ENCODE measurements around the gene TRMT112.
A peak's percentile ranks its signal among the peaks of the same experiment; 100 is the strongest.

The TRMT112 gene

DNA sequence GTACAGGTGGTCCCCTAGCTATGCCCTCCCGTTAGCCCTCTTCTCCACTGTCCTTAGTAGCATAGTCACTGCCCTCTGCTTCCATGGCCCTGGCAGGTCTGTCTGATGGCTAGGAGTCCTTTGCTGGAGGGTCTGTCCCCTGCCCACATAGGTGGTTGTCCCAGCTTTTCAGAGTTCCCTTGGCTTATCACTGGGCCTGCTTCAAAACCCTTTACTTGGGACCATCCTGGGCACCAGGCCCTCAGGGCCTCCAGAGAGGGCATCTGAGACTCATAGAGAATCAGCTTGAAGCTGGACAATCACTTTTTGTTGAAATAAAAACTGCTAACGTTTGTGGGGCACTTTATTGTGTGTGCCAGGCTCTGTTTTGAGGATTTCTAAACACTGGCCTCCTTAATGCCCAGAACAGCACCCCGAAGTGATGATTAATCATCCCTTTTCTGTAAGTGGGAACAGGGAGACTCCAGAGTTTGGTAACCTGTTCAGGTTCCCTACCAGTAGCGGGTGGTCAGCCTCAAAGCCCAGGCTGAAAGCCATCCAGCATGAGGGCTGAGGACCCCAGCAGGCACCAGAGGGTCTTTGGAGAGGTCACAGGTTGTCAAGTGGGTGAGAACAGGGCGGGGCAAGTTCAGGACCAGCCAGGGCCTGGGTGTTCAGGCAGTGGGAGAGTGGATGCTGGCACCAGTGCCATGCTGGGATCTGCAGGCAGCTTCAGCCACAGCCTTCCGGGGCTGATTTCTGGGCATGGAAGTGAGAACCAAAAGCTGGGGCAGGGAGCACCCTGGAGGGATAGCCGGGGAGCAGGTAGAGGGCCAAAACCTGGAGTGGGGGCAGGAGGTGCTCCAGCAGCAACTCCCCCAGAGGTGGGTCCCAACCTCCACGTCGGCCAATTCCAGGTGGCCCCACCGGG lies 26.8 kb downstream of the TRMT112 start:
- DNase-seq, result no peak

DNA sequence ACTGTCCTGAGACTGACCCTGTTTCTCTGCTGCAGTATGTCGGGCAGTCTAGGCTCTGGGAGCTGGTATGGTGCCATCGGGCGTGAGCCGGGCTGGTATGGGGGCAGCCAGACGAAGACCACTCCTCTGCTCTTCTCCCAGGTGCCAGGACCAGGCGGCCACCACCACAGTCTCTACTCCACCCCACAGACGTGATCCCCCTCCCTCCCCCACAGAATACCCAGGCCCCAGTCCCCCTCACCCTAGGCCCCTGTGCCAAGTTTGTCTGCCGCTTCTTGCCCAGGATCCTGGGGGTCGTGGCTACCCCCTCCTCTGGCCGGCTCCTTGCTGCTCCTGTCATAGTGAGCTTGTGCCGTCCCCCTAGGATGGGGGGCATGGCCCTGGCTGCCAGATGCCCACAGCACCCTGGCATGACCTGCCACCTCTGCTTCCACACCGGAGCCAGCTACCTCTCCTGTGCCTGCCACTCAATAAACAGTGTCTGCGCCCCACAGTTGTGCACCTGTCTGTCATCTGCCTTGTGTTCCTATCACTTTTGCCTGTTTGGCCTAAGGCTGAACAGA lies 28.3 kb downstream of the TRMT112 start:
- no peak for DNase-seq

DNA sequence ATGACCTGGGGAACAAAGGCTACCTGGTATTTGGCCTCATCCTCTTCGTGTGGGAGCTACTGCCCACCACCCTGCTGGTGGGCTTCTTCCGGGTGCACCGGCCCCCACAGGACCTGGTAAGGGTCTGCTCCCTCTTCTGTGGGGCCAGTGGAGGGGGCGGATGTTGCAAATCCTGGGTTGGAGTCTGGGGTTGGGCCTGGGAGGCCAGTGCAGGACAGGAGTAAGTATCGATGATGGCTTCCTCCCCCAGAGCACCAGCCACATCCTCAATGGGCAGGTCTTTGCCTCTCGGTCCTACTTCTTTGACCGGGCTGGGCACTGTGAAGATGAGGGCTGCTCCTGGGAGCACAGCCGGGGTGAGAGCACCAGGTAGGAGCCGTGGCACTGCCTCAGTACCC lies 29.0 kb downstream of the TRMT112 start:
- no peak for DNase-seq

DNA sequence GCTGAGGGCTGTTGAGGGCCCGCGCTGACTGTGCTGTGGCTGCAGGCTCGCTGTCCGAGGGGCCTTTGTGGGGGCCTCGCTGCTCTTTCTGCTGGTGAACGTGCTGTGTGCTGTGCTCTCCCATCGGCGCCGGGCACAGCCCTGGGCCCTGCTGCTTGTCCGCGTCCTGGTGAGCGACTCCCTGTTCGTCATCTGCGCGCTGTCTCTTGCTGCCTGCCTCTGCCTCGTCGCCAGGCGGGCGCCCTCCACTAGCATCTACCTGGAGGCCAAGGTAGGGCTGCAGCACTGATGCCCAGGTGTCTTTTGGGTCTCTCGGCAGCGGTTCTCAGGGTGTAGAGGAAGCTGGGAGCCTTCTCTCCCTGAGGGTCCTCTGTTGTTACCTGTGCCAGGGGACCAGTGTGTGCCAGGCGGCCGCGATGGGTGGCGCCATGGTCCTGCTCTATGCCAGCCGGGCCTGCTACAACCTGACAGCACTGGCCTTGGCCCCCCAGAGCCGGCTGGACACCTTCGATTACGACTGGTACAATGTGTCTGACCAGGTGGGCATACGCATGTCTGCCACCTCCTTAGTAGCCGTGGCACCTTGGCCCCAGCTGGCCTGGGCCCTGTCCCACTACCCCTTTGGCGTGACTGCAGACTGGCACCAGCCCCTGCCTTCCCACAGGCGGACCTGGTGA lies 29.5 kb downstream of the TRMT112 start:
- no peak for DNase-seq

DNA sequence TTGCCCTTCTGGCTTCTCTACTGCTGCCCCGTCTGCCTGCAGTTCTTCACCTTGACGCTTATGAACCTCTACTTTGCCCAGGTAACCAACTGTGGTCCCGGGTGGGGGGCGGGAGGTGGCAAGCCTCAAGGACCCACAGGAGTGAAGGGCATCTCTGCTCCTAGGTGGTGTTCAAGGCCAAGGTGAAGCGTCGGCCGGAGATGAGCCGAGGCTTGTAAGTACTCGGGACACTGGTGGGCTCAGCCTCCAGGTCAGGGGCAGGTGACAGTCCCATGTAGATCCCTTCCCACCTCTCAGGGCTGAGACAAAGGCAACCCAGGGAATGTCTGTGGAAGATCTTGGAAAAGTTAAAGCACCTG lies 30.6 kb downstream of the TRMT112 start:
- no peak for DNase-seq

DNA sequence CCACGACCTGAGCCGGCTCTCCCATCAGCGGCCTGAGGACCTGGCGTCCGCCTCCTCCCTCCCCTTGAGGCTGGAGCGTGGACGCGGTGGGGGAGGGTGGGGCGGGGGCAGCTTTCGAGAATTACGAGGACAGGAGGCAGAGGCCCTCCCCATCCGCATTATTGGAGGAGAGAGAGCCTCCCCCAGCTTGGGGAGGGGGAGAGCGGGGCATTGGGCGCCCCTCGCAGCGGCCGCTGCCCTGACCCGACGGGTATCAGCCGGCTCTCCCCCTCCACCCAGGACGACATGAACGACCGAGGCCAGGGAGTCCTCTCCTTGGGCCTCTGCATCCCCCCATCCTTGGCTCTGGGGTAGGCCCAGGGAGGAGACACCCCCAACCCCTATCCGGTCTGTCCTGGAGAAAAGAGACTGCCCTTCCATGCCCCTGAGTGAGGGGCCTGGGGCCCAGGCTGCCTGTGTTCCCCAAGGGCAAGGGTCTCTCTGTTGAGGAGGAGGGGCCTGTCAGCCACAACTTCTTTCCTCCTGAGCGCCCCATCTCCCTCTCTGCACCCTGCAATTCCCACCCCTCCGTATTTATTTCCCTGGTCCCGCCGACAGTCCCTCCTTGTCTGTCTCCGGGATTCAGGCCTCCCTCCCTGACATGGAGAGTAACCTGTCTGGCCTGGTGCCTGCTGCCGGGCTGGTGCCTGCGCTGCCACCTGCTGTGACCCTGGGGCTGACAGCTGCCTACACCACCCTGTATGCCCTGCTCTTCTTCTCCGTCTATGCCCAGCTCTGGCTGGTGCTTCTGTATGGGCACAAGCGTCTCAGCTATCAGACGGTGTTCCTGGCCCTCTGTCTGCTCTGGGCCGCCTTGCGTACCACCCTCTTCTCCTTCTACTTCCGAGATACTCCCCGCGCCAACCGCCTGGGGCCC lies 31.2 kb downstream of the TRMT112 start:
- no peak for DNase-seq

DNA sequence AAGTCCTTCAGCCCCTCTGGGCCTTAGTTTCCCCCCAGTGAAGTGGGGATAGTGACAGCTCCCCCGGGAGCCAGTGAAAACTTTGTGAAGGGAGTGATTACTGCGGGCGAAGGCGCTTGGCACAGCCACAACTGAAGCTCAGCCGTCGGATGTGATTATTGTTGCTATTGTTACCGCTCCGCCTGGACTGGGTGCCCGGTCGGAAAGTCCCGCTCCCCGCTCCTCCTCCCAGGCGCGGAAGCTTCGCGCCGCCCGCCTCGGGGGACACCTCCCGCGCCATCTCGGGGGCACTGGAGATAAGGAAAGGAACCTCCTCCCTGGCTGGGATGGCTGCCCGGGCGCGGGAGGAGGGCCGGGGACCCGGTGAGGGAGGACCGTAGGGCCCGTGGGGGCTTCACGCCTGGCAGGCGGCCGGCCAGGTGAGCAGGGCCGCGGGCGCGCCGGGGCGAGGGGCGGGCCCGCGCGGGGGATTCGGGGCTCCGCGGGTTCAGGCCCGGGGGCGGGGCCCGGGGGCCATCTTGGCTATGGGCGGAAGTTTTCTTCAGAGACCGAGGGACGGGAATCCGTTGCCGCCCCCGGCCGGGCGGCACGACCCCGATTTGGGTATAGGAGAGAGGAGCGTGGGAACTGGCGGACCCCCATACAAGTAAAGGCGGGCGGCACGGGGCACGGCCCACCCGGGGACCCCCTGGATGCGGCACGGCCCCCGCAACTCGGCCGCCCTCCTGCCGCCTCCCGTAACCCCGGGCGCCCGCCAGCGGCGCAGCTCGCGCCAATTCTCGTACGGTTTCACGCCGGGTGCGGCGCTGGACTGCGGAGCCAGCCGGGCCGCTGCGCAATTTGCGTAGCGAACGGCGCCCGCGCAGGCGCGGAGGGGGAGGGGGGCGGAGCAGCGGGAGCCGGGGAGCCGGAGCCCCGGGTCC lies 32.1 kb downstream of the TRMT112 start, which contains the start of gene GPR137:
Gene GPR137 (plus strand): TSS at position 887 of the 923 bp plus-strand sequence. CDS start 677 bp downstream, outside the sequence.
- peak; percentile 92 for DNase-seq

DNA sequence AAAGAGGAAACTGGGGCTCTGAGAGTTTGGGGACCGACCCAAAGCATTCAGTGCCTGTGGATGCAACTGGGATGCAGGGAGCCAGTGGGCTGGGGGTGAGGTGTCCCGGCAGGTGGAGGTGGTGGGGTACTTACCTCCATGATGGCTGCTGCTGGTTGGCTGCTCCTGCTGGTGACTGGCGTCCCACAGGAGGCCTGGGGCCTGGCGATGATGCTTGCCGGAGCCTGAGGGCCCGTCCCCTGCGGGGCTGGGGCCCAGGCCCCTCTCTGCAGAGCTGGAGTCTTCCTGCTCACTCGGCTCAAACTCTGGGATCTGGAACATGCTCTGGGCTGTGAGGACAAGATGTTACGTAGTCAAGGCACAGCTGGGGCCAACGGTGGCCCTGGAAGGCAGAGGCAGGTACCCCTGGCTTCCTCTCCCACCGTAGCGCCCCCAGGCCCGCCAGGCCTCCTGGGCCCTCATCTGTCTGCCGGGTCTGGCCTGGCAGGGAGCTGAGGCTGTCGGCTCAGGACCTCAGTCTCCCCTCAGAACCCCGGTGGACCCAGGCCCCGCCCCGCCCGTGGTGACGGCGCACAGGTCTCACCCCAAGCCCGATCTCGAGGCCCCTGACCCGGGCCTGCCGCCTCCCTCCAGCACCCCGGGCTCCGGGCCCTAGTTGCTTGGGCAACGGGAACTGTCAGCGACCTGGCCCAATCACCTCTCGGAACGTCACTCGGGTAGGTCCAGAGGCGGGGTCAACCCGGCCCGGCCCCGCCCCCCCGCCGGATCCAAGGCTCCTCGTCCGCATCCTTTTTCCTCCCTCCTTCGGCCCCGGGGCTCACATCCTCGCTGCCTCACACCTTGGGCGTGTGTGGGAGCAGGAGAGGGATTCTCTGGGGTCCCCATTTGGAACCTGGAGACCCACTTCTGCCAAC lies 33.1 kb downstream of the TRMT112 start, which contains the start of gene BAD:
Gene BAD (minus strand): TSS at position 618 of the 914 bp plus-strand sequence. CDS start 297 bp downstream, at position 321.
- DNase-seq, result peak; percentile 89

DNA sequence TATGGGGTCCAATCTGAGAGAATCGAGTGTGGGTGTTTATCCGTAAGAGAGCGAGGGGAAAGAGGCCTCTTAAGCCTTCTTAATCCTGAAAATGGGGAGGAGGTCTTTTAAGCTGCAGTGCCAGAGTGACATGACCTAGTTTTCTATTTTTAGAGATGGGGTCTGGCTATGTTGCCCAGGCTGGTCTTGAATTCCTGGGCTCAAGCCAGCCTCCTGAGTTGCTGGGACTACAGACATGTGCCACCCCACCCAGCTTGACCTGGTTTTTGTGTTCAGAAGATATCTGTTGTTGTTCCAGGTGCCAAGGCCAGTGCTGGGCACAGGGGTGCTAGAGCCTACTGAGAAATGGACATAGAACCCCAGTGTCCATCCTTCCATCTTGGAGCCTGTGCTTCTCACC lies 34.3 kb downstream of the TRMT112 start:
- DNase-seq, result no peak

DNA sequence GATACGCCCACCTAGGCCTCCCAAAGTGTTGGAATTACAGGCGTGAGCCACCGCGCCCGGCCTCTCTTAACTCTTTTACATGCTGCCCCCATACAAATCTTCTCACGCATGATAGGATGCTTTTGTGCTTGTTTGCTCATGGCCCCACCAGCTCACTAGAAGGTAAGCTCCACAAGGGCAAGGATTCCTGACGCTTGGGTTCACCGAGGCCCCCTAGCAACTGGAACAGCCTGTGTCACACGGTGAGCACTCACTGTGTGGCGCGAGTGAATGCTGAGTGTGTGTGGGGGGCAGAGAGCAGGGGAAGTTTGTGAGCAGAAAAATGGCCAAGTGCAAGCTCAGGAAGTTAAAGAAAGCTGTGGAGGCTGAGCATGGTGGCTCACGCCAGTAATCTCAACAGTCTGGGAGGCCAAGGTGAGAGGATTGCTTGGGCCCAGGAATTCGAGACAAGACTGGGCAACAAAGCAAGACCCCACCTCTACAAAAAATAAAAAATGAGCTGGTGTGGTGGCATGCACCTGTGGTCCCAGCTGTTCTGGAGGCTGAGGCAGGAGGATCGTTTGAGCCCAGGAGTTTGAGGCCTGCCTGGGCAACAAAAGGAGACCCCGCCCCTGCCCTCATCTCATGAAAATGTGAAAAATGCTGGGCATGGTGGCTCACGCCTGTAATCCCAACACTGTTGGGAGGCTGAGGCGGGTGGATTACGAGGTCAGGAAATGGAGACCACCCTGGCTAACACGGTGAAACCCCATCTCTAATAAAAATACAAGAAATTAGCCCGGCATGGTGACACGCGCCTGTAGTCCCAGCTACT lies 35.2 kb downstream of the TRMT112 start:
- no peak for DNase-seq

DNA sequence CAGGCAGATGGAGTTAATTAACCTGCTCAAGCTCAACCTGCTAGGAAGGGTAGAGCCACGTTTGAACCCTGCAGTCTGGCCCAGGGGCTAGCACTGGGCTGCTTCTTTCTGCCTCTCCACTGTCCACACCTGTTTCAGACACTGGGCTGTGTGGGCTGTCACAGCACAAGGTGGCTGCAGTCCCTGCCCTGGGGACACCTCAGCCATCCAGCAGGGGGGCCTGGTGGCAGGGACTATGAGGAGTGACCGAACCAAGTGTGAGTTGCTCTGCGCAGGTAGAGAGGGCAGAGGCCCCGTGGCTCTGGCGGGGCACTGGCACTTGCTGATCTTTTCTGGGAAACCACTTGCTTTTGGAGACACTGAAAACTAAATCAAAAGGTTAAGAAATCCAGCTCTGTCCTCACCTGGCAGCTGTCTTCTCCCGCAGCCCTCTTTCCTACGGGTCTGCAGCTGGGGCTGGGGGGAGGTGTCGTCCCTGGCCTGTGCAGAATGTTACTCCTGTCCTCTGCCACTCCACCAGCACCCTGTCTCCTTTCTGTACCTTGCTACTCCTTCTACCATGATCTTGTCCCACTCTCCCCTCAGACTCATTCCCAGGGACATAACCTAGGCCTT lies 38.7 kb downstream of the TRMT112 start:
- DNase-seq, result no peak

DNA sequence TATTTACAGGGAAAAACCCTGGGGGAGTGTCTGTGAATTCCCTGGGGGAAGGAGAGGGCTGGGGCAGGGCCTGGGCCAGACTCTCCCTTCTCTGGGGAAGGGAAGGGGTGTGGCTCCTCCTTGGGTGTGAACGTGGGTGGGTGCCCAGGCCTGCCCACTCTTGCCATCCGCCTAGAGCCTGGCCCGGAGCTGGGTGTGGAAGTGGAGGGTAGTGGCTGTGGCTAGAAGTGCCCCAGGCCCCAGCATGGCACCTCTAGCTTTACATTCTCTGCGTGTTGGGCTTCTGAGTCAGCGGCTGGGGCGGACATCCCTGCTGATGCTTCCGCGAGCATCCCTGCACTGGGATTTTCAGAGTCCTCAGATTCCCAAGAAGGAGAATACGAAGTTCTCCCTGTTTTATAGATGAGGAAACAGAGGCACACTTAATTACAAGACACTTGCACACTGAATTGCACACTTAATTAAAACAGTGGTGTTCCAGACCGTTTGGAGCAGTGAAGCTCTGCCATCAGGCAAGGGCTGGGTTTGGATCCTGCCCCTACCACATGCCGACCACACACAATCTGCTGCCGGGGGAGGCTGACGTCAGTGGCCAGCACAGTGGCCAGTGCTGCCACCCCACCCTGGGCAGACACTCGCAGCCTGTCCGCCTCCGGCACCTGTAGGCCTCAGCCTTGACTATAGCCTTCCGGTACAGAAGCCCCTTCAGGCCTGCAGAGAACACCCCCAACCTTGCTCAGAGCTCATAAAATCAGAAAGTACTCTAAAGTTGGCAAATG lies 40.5 kb downstream of the TRMT112 start:
- DNase-seq, result no peak

DNA sequence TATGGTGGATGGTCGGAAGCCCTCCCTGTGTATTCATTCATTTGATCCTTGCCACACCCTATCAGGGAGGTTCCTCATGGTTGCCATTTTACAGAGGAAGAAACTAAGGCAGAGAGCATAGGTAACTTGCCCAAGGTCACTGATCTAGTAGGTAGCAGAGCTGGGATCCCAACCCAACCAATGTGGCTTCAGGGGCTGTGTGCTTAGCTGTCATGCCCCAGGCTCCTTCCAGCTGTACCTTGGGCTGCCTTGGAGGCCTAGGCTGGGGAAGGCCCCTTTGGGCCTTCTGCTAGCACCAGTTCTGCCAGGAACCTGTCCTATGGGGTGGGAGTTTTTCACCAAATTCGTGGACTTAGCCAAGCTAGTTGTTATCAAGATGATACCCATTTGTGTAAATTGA lies 41.5 kb downstream of the TRMT112 start:
- no peak for DNase-seq

DNA sequence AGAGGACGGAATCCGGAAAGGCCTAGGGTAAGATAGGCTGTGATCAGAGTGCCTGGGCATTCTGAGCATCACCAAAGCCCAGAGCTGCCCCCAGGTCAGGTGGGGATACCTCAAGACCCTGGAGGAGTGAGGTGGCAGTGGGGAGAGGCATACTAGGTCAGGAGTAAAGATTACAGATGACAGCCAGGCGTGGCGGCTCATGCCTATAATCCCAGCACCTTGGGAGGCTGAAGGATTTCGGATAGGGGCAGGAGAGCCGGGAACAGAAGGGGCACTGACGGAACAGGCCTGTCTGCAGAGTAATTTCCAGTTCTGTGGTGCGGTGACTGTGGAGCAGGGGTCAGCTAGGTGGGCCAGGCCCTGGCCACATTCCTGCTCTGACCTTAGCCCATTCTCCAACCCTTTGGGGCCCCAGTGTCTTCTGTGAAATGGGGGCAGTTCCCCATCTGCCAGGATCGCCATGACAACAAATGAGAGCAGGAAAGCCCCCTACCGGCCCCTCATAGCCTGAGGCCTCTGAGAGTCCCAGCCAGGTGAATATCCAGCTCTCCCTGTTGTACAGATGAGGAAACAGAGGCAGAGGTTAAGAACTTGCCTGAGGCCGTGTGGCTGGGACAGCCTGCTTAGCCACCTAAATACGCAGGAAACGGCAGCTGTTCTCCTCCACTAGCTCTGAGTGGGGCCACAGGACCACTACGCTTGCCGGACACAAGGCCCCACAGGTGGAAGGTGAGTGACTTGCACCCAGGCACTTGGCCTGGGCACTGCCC lies 42.1 kb downstream of the TRMT112 start:
- no peak for DNase-seq

DNA sequence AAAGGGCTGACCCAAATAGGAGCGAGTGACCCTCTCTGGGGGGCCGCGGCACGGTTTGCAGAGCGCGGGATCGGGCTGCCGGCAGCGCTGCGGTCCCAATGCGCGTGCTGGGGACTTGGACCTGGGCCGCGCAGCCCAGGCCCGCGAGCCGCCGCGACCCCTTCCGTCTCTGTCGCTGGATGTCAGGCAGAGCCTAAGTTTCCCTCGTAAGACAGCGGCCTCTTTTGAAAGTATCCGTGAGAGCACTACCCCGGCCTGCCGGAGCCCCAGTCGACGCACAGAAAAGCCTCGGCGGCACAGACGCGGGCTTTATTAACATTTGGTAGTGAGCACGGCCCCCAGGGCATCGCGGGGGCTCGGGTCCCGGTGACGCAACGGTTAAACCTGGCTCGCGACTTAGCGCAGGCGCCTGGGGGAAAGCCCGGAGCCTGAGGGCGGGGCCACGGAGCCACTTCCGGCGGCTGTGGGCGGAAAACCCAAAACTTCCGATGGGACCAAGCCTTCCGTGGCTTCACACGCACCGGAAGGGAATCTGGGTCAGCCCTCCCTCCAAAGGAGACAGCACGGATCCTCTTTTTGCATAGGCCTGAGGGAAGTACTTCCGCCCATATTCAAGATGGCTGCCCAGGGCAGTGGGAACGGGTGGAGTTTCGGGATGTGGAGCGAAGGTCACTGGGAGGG lies 47.7 kb downstream of the TRMT112 start:
- peak; percentile 98 for DNase-seq

DNA sequence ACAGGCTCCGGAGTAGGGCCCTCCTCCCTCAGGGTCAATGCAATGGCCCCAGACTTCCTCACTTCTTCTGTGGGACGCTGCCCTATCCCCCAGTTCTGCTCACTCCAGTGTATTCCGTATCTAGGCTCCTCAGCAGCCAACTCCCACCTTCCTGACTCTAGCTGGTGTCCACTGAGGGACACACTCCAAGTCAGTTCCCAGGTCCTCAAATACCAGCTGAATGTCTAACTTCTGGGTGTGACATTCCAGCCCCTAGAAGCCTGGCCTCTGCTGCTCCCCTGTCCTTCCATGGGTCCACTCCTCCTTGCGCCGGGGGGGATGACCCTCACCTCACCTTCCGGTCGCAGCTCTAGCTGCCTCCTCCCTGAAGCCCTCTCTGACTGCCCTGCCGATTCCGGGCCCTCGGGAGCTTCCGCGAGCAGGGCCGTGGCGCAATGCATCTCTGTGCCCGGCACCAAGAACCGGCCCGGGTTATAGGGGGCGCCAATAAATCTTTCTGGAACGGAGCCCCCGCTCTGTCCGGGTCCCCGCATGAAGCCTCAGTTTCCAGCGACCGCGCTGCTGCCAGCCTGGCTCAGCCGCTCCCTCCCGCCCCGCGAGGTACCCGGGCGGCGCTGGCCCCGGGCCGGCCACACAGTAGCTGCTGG lies 48.3 kb downstream of the TRMT112 start:
- no peak for DNase-seq
